ENCODE results near the gene HOXB9. TPM values are rescaled to one million over a fixed set of nuclear protein-coding genes. Genes with fewer than 3 reads are reported as not detected.

HOXB9 gene
- total RNA-seq, 4 donors from 2014 or later, result 13.7 to 47.5 (median 24.9) TPM

DNA sequence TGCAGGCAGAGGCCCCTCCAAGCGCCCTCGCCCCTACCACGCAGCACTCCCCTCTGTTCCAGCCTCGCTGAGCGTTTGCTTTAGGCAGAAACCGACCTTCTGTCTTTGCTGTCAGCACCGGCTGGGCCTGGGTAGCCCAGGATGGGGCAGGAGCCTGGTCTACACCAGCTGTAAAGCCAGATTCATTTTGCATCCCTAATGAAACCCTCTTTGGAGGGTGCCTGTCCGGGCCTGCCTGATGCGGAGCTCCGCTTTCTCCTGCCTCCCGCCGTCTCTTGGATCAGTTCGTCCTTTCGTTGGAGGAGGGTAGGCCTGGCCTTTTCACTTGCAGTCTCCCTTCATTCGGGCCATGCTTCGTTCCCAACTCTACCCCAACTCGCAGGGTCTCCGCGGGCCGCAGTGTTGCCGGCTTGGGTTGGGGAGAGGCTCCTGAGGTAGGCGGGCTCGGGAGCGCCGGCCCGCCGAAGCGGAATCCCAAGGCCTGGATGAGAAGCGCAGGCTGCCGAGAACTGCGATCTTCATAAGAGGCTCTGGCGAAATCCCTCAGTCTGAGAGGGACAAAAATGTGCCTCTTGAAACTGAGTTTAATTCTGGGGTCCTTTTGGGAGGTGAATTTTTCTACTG, 6.2 kb downstream of the HOXB9 start:
- no peaks in the 10 kb centered on the region for H3K36me3 ChIP-seq
- H3K9me3 ChIP-seq, result no peaks in the 10 kb centered on the region
- TF ChIP-seq, protein P1, sequence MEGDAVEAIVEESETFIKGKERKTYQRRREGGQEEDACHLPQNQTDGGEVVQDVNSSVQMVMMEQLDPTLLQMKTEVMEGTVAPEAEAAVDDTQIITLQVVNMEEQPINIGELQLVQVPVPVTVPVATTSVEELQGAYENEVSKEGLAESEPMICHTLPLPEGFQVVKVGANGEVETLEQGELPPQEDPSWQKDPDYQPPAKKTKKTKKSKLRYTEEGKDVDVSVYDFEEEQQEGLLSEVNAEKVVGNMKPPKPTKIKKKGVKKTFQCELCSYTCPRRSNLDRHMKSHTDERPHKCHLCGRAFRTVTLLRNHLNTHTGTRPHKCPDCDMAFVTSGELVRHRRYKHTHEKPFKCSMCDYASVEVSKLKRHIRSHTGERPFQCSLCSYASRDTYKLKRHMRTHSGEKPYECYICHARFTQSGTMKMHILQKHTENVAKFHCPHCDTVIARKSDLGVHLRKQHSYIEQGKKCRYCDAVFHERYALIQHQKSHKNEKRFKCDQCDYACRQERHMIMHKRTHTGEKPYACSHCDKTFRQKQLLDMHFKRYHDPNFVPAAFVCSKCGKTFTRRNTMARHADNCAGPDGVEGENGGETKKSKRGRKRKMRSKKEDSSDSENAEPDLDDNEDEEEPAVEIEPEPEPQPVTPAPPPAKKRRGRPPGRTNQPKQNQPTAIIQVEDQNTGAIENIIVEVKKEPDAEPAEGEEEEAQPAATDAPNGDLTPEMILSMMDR (IDR thresholded peaks at IDR 0.05), result no peak
- TF ChIP-seq POLR2A (IDR thresholded peaks at IDR 0.05), result no peak
- DNase-seq, result no peak
- peaks cover 0 to 24% of the 10 kb centered on the region in 2 donors for H3K27me3 ChIP-seq
- H3K27ac ChIP-seq, result peak overlapping the region in 3 of 4 donors; percentile 9 to 59 (median 22)
- no peak overlapping the region for H3K4me3 ChIP-seq
- peaks cover 0 to 50% (median 2%) of the 10 kb centered on the region in 4 donors for H3K4me1 ChIP-seq

DNA sequence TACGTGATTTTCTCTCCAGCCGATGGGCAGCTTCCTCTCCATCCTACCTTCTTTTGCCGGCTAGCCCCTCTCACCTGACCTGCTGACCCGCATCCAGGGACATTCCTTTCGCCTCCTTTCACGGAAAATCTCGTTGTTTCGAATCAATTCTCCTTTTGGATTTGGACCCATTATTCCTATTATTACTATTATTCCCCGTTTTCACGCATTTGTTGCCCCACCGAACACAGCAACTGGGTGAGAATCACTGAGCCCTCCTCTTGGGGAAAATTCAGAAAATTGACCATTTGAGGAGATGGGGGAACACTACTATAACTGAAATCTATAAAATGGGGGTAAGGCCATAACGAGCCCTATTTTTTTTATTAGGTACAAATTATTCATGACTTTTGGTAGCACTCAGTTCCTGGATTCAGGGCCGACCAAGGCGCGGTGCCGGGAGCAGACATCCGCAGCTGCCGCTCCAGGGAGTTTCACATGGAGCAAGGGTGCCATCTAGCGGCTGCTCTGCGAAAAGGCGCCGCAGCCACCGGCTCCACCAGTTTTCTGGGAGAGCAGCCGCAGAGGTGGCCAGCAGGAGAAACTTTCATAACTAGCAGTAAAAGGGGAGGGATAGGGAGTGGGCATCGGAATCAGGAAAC, 7.8 kb downstream of the HOXB9 start:
- Histone ChIP-seq H3K27me3 (peaks cover 0 to 19% of the 10 kb centered on the region in 2 donors), H3K4me1 (peaks cover 0 to 43% (median 5%) of the 10 kb centered on the region in 4 donors), H3K36me3 (no peaks in the 10 kb centered on the region), H3K4me3 (peak overlapping the region in 2 of 4 donors; percentile 40 to 65), H3K9me3 (no peaks in the 10 kb centered on the region), H3K27ac (peak overlapping the region in 2 of 4 donors; percentile 34 to 92)
- TF ChIP-seq, protein P1 (IDR thresholded peaks at IDR 0.05), result peak; percentile 87 to 99 (median 97)
- peak in 1 of 2 donors; percentile 13 for TF ChIP-seq POLR2A (IDR thresholded peaks at IDR 0.05)
- peak; percentile 77 to 96 (median 94) for DNase-seq

DNA sequence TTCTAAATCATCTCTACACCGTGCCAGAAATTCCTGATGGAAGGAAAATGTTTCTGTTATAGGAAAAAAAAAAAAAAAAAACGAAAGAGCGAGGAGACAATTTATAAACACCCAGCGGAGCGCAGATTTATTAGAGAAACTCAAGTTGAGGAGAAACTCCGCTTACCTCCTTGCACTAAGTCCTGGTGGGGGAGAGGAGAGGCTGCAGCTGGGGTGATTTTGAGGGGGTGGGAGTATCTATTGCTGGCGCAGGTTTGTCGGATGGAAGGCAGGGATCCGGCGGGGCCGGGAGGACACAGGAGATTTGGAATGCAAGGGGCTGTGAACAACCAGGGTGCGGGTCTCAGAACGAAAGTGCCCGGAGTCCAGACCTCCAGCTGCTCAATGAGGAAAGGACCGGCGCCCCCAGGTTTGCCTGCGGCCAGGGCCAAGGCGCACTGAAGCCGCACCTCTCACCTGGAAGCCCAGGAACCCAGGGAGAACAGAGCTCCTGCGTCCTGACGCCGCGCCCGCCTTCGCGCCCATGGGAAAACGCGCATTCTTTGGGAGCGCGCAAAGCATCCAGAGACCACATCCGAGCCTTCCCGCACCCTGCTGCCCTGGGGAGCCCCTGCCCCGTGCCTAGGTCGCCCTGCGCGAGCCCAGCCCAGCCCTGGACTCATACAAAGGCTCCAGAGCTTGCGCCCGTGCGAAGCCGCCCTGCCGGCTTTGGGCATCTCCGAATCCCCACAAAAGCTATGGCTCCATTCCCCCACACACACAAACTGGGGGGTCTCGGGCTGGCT, 8.5 kb downstream of the HOXB9 start:
- no peaks in the 10 kb centered on the region for H3K9me3 ChIP-seq
- peaks cover 0 to 43% (median 9%) of the 10 kb centered on the region in 4 donors for H3K4me1 ChIP-seq
- H3K27ac ChIP-seq, result peak overlapping the region in 2 of 4 donors; percentile 34 to 92
- DNase-seq, result no peak
- no peaks in the 10 kb centered on the region for H3K36me3 ChIP-seq
- H3K27me3 ChIP-seq, result peaks cover 0 to 19% of the 10 kb centered on the region in 2 donors
- no peak for TF ChIP-seq POLR2A (IDR thresholded peaks at IDR 0.05)
- TF ChIP-seq, protein P1 (IDR thresholded peaks at IDR 0.05), result no peak
- peak overlapping the region in 2 of 4 donors; percentile 40 to 65 for H3K4me3 ChIP-seq

DNA sequence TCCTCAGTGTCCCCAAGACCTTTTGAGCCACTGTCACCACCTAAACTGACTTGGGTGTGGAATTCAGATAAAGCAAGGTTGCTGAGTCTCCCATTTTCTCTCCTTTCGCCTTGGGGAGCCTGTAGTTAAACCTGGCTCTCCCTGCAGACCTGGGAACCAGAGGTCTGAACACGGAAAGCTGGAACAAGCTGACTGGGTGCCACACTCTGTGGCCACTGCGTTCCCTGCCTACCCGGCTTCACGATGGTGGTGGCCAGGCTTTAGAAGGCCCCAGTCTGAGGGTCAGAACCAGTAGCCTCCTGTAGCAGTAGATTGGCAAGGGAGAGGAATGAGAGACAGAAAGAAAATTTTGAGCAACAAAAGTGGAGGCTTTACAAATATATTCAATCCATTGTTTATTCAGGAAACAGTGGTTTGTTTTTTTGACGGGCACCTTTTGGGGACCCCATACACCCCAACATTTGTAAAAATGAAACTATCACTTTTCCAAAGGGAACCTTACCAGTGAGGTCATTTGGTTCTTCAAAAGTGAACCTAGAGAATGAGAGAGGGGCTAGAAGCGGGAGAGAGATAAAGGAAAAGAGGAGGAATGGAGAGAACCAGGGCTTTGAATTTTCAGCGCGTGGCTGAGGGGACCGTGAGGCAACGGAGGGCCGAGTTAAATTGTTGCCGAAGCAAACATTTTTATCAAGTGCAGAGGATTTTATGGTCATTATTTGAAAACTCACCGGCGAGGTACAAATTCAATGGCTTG, 9.3 kb downstream of the HOXB9 start:
- H3K9me3 ChIP-seq, result no peaks in the 10 kb centered on the region
- TF ChIP-seq, protein P1 (IDR thresholded peaks at IDR 0.05), result no peak
- no peak for TF ChIP-seq POLR2A (IDR thresholded peaks at IDR 0.05)
- peak overlapping the region in 1 of 4 donors; percentile 65 for H3K4me3 ChIP-seq
- peaks cover 0 to 19% of the 10 kb centered on the region in 2 donors for H3K27me3 ChIP-seq
- H3K4me1 ChIP-seq, result peaks cover 0 to 46% (median 13%) of the 10 kb centered on the region in 4 donors
- DNase-seq, result no peak
- H3K27ac ChIP-seq, result peak overlapping the region in 2 of 4 donors; percentile 34 to 92
- no peaks in the 10 kb centered on the region for H3K36me3 ChIP-seq
